Epithelial cell of proximal tubule (primary cell): ENCODE measurements around the gene GAP43. TPM values are rescaled to one million over a fixed set of nuclear protein-coding genes. Genes with fewer than 3 reads are reported as not detected.

Experiments used
- DNase-seq: peaks from one replicate; pipeline ENCODE4 v3.0.0-alpha.2; 2011; ENCODE audit warnings: low read depth
- H3K4me3 ChIP-seq: 2 replicates; pipeline ENCODE4 v1.5.1; 2011; ENCODE audit warnings: low read depth, mild to moderate bottlenecking, low read length
- CTCF ChIP-seq: conservative IDR thresholded peaks from 2 replicates; pipeline ENCODE4 v1.5.1; 2012; ENCODE audit warnings: low read depth, mild to moderate bottlenecking, low read length
- total RNA-seq: library from RNA; depleted of rRNA; stranded (reverse); fragments of >200 nt; gene quantifications from 2 replicates; pipeline ENCODE4 v1.2.3, GENCODE V29; 2015

GAP43 gene
- total RNA-seq, 1 donor from 2014 or later, result not detected

GRCh38 chr3:115766587-115767482 is 143.5 kb downstream of the GAP43 start:
- TF ChIP-seq CTCF, result no peak
- H3K4me3 ChIP-seq, result no peak overlapping the region
- no peak for DNase-seq

GRCh38 chr3:115768661-115769060 is 145.4 kb downstream of the GAP43 start:
- DNase-seq, result no peak
- TF ChIP-seq CTCF, result no peak
- H3K4me3 ChIP-seq, result no peak overlapping the region
